Measurements from ENCODE around the gene TET3.
A peak's percentile ranks its signal among the peaks of the same experiment; 100 is the strongest.

Gene TET3

GRCh38 chr2:73987109-73987947 lies 2.6 kb downstream of the TET3 start:
- DNase-seq (ENCODE audit: low read depth in 2 of 2): no peak

- no peak for DNase-seq (ENCODE audit: low read depth in 2 of 2)
These were observed 3.4 kb downstream of the TET3 start for GRCh38 chr2:73987948-73988700.

DNA sequence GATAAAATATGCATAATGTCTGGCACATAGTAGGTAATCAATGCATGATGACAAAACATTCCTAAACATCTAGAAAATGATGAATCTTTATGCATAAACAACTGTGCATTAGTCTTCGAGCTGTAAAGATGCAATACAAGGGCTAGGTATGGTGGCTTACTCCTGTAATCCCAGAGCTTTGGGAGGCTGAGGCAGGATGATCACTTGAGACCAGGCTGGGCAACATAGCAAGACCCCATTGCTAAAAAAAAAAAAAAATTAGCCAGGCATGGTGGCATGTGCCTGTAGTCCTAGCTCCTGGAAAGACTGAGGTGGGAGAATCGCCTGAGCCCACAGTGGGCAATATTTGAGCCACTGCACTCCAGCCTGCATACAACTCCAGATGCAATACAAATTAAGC lies 5.3 kb downstream of the TET3 start:
- no peak for DNase-seq (ENCODE audit: low read depth in 2 of 2)

- no peak for DNase-seq (ENCODE audit: low read depth in 2 of 2)
These were observed 5.8 kb downstream of the TET3 start for GRCh38 chr2:73990531-73990930.

DNA sequence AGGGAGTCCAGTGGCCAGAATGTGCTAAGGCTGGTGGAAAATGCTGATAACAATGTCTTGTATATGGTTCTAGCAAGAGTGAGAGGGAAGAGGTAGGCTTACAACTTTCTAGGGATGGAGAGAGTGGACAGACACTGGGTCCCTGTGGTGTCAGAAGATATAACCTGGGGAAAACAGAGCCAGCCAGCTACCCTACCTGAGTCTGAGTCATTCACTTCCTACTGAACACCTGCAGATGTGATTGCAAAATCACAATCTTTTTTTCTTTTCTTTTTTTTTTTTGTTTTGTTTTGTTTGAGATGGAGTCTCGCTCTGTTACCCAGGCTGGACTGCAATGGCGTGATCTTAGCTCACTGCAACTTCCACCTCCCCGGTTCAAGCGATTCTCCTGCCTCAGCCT lies 7.3 kb downstream of the TET3 start:
- no peak for DNase-seq (ENCODE audit: low read depth in 2 of 2)

GRCh38 chr2:73993376-73993775 lies 8.7 kb downstream of the TET3 start:
- DNase-seq (ENCODE audit: low read depth in 2 of 2): no peak

GRCh38 chr2:73993778-73994177 lies 9.1 kb downstream of the TET3 start:
- DNase-seq (ENCODE audit: low read depth in 2 of 2): no peak

- no peak for DNase-seq (ENCODE audit: low read depth in 2 of 2)
These were observed 9.6 kb downstream of the TET3 start for GRCh38 chr2:73994178-73994831.

- no peak for DNase-seq (ENCODE audit: low read depth in 2 of 2)
These were observed 11.1 kb downstream of the TET3 start for GRCh38 chr2:73995810-73996209.

GRCh38 chr2:73997813-73998212 lies 13.1 kb downstream of the TET3 start:
- no peak for DNase-seq (ENCODE audit: low read depth in 2 of 2)

DNA sequence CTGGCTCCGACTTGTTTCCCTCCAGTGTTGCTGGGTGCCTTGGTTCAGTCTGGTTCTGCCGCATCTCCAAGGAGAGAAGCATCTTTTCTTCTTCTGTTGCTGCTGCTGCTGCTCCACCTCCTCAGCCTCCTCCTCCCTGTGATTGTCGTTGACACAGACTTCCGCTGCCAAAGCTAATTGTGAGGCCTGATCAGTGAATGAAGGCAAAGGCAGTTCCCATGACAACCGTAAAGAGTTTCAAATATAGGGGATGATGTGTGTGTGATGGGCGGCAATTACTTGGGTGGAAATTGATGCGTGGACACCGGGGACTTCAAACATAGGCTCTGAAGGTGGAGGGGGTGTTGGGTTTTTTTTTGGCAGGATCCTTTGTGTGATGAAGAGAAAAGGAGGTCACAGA lies 13.7 kb downstream of the TET3 start:
- no peak for DNase-seq (ENCODE audit: low read depth in 2 of 2)

- DNase-seq (ENCODE audit: low read depth in 2 of 2): no peak
These were observed 14.2 kb downstream of the TET3 start for GRCh38 chr2:73998933-73999332.

DNA sequence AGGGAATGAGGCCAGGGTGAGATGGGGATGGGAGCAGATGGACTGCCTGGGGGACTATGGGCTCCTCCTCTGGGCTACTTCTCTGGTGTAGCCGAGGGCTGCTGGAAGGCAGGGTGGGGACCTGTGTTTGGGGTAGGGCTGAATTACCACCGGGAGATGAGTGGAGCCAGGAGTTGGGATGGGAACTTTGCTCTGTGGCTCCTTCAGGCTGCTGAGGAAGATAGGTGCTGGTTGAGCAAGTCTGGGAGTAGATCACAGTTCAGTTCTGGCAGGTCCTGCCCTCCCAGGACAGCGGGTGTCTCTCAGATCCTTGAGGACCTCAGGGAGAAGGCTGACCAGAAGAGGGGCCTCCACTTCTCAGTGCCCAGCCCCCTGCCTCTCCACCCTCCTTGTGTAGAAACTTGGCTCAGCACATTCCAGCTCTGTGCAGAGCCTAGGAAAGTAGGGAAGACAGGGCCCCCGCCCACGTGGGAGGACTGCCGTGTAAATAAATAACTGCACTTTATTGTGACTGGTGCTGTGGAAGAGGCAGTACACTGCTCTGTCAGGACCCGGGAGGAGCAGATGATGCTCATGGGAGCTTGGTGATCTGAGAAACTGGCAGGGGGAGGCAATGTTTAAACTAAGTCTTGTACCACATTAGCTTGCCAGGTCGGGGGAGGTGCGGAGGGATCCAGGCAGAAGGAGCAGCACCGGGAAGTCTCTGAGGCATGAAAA lies 15.3 kb downstream of the TET3 start:
- no peak for DNase-seq (ENCODE audit: low read depth in 2 of 2)

DNA sequence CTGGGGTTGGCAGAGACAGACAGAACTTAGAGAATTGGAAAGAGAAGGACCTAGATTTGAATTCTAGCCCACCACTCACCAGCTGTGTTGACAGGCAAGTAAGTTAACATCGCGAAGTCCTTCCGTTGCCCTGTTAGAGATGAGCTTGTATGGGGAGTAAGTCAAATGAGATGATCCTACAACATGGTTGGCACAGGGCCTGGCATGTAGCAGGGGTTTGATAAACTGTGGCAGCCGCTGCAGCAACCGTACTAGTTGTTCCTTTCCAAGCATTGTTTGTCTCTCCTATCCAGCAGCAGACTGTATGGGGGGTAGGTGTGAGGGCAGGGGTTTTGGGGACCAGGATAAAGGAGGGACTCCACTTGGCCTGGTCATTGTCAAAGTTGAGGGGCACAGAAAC lies 16.0 kb downstream of the TET3 start:
- no peak for DNase-seq (ENCODE audit: low read depth in 2 of 2)

DNA sequence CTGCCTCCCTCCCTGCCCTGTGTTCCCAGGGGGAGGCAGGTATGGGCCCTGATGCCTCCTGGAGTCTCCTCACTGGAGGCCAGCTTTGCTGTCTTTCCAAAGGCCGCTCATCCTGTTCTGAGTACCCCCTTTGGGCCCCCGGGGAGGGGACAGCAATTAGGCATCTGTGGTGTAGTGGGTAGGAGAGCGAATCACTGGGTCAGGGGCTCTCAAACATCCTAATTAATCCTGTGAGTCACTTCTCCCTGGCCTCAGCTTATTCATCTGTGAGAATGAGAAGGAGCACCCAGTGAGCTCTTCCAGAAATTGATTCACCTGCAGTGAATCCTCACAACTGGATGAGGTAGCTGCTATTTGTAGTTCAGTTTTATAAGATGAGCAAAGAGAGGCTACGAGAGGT lies 16.4 kb downstream of the TET3 start:
- no peak for DNase-seq (ENCODE audit: low read depth in 2 of 2)

DNA sequence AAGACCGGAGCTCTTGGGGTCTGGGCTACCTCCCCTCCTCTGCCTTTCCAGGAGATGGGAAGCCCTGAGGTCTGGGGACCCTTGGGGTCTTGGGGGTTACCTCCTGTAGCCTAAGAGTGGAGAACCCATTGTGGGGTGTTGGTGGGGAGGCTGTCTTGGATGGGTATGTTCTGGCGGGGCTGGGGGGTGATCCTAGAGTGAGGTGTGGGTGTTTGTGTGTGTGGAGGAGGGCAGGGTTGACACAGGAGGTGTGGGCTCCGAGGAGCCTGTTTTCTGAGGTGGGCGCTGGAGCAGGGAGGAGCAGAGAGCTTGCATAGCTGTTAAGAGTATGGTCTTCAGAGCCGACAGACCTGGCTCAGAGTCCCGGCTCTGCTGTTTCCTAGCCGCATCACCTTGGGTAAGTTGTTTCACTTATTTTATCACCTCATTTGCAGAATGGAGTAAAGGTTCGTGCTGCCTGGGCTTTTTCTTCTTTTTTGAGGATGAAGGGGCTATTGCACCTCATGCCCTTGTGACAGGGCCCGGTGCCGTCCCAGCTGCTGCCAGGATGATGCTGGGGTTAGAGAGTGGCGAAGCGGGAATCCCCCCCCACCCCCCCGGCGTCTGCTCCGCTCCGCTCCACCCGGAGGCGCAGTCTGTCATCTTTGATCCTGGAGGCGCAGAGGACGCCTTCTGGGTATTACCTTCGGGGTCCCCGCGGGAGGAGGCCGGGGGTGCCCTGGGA lies 17.2 kb downstream of the TET3 start:
- peak in 1 of 2 donors; percentile 26 for DNase-seq (ENCODE audit: low read depth in 2 of 2)

DNA sequence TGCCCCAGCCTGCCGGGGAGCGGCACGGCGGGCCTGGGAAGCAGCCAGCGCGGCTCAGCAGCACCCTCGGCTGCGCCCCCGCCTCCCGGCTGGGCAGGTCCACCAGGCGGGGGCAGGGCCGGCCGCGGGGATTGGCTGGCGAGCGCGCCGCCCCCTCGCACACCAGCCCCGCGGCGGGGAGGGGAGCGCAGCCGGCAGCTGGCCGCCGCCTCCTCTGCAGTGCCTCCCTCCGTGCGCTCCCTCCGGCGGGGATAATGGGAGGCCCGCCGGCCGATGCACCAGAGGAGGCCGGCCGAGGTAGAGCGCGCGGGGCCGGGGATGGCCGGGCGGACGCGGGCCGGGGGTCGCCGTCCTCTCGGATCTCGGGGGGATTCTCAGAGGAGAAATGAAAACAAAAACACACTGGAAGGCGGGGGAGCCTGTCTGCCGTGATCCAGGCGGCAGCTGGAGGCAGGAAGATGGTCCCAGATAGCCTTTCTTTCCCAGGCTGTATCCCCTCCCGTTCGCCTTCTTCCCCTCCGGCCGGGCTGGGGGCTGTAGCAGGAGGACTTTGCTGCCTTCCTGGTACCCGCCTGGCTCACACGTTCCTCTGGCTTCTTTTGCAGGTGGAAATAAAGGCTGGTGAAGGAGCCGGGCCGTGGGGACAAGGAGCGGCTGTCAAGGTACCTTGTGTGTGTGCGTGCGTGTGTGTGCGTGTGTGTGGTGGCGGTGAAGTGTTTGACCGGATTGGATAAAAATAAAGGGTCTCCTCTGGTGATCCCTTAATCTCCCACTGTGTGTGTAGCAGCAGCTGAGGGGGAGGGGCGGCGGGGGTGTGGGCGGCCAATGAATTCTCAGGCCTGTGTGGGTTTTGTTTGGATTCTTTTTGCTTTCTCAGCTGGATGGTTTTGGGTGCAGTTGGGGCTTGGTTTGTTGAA lies 18.1 kb downstream of the TET3 start:
- peak; percentile 65 to 78 for DNase-seq (ENCODE audit: low read depth in 2 of 2)

DNA sequence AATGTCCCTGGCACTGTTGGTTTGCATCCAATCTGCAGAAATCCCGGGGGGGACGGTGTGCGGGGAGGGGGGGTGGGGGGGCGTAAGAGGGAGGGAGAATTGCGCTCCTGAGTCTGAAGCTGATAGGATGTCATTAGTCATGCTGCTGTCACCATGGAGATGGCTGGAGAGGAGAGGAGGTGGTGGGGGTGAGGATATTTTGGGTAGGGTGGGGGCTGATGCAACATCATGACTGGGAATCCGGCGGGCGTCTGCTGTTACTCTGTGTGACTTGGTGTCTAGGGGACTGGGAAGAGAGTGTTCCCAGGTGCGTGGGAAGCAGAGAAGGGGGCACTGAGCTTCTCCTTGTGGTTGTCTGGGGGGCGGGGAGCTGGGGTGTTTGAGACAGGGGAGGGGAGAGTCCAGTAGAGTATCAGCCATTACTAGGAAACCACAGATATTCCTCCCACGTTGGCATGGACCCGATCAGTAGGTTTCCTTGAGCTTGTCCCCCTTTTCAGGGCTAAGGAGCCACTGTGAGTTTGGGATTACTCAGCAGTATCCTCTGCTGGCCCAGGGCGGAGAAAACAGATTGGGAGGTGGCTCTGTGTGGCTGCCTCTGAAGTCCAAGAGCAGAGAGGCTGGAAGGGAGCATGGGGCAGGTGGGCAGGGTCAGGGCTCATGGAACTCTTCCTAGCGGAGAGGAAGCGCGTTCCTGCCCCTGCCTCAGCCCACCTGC lies 18.9 kb downstream of the TET3 start:
- DNase-seq (ENCODE audit: low read depth in 2 of 2): no peak

All from stimulated activated CD8-positive, alpha-beta memory T cell treated with anti-CD3 and anti-CD28 coated beads, Interleukin-2, amount 100 ng/mL, for 48 hours (primary cell).